Activated CD8-positive, alpha-beta memory T cell treated with anti-CD3 and anti-CD28 coated beads, Interleukin-2, amount 10 ng/mL, durations not matched to agents 7 days and 5 days (primary cell): ENCODE data around the gene GPHN. TPM values are rescaled to one million over a fixed set of nuclear protein-coding genes. Genes with fewer than 3 reads are reported as not detected.

Experiments
- ATAC-seq: fragments of 150-1000 bp; cut with Tn5 transposase; one replicate; pipeline ENCODE4 v1.10.0; 2021; ENCODE audit warnings: moderate library complexity
- CTCF ChIA-PET: fragments of 350-600 bp; sonication (Branson Sonifier 250); formaldehyde crosslinking; loops from one replicate; lab custom pipeline; 2021; ENCODE audit warnings: antibody characterized with exemption; lab: Charles Lee
- DNase-seq: peaks from one replicate; pipeline ENCODE4 v3.0.0-alpha.2; 2020
- H3K27ac Mint-ChIP-seq: one replicate; pipeline ENCODE4 v1.8.0; 2021; ENCODE audit warnings: mild to moderate bottlenecking, mixed read lengths
- H3K27me3 Mint-ChIP-seq: one replicate; pipeline ENCODE4 v1.8.0; 2021; ENCODE audit warnings: mixed read lengths
- H3K36me3 Mint-ChIP-seq: one replicate; pipeline ENCODE4 v1.8.0; 2021; ENCODE audit warnings: mild to moderate bottlenecking, mixed read lengths
- H3K4me1 Mint-ChIP-seq: one replicate; pipeline ENCODE4 v1.8.0; 2021; ENCODE audit warnings: mixed read lengths
- H3K4me3 Mint-ChIP-seq: one replicate; pipeline ENCODE4 v1.8.0; 2021; ENCODE audit warnings: mild to moderate bottlenecking, moderate library complexity, mixed read lengths
- H3K9me3 Mint-ChIP-seq: one replicate; pipeline ENCODE4 v1.8.0; 2022; ENCODE audit warnings: low read depth, mixed read lengths
- total RNA-seq, 2 experiments: library from RNA; stranded (reverse); gene quantifications; one replicate each; pipeline ENCODE4 v1.2.3, GENCODE V29; 2021

GPHN gene
- total RNA-seq, 2 experiments from 2014 or later: 11.9 to 22.5 TPM

DNA sequence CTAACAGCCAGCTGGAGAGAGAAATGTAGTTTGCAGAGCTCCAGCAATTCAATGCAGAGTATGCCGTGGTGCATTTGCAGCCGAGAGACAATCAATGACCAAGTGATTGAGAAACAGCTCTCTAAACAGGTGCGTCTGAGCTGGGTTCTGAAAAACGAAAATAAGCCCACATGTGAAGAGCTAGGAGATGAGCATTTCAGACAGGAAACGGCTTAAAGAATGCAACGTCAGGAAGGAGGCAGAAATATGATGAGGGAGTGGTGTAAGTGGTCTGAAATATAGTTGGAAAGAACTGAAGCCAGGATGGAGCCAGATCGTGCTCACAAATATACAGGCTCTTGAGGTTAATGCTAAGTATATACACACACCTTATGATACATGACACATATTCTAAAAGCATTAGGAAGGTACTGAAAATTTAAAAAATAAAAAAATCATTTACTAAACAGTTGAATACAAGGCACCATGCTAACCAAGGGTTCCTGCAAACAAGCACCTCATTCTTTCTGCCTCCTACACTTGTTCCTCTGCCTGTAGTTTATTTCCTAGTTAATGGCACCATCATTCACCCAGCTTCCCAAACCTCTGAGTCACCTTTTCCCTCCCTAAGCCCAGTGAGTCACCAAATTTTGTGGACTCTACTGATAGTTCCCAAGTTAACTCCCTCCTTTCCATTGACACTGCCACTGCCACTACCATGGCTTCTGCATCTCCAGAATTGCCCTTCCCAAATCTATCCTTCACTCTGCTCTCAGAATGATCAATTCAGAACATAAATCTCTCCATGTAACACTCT is 679.0 kb downstream of the GPHN start:
- CTCF ChIA-PET: interaction anchor here (1.3 kb wide), 1 partner anchor 49 kb away, joined by 4 read pairs; no protein-coding TSS in a partner anchor

DNA sequence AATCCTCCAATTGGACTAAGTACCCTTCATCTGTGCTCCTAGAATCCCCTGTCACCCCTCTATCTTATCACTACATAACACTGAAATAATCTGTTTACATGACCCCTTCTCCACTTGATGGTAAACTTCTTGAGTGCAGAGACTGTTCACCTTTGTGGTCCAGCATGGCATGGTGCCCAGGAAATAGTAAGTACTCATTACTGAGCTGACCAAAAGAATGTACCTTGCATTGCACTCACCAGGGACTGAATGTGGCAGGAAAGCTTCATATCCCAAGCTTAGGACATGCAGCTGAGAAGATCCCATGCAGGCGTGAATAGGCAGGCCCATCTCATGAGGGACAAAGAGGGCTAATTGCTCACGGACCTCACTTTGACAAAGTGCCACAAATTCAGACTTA is 679.9 kb downstream of the GPHN start:
- Mint-ChIP-seq H3K9me3 (no peaks in the 10 kb centered on the region), H3K27ac (no peak overlapping the region), H3K27me3 (no peaks in the 10 kb centered on the region), H3K4me1 (peaks cover 10% of the 10 kb centered on the region), H3K4me3 (no peak overlapping the region), H3K36me3 (no peaks in the 10 kb centered on the region)
- ATAC-seq (no peak), DNase-seq (no peak)
- CTCF ChIA-PET: no interaction called here

More for the DNA sequence above, 679.0 kb downstream of the GPHN start:
- Mint-ChIP-seq H3K9me3 (no peaks in the 10 kb centered on the region), H3K36me3 (no peaks in the 10 kb centered on the region), H3K27ac (no peak overlapping the region), H3K27me3 (no peaks in the 10 kb centered on the region), H3K4me1 (peaks cover 10% of the 10 kb centered on the region), H3K4me3 (no peak overlapping the region)
- no peak for DNase-seq
- no peak for ATAC-seq

DNA sequence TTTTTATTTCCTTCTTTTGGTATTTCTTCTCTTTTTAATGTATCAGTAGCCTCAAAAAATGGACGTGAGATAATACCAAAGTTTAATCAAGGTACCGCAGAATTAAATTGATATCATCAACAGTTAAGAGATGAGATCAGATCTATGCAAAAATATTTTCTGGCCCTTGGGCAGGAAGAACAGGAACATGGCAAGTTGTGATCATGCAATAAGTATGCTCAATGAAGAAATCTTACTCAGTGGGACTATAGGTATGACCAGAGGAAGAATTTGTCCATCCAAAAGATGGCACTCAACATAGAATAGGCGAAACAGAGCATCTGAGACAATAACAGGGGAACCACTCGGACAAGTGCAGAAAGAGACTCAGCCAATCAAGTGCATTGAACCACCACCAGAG is 680.4 kb downstream of the GPHN start:
- Mint-ChIP-seq H3K9me3 (no peaks in the 10 kb centered on the region), H3K27ac (no peak overlapping the region), H3K36me3 (no peaks in the 10 kb centered on the region), H3K4me3 (no peak overlapping the region), H3K4me1 (peaks cover 10% of the 10 kb centered on the region), H3K27me3 (no peaks in the 10 kb centered on the region)
- no peak for DNase-seq
- no peak for ATAC-seq
- CTCF ChIA-PET: no interaction called here

DNA sequence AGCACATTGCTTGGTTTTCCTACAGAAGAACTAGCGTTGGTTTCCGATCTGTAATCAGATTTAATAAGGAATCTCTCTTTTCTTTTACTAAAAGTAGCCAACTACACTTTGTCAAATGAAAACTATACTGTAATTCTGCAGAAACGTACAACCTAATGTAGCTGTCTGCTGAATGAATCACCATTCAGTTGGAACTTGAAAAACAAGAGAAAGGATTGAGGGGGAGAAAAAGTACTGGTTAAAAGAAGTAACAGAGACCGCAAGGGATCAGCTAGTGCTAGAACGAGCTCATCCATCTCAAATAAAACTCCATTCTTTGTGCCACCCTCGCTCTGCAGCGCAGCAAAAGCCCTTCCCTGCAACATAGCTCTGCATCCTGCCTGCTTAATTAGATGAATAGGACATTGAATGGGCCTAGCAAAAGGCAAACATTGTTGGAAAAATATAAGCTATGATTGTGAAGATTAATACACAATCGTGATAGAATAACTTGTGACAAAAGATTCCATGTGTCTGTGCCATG is 683.9 kb downstream of the GPHN start:
- H3K36me3 Mint-ChIP-seq: no peaks in the 10 kb centered on the region
- H3K4me3 Mint-ChIP-seq: no peak overlapping the region
- no peaks in the 10 kb centered on the region for H3K9me3 Mint-ChIP-seq
- peaks cover 11% of the 10 kb centered on the region for H3K4me1 Mint-ChIP-seq
- DNase-seq (no peak), ATAC-seq (no peak)
- H3K27ac Mint-ChIP-seq: no peak overlapping the region
- CTCF ChIA-PET: no interaction called here
- no peaks in the 10 kb centered on the region for H3K27me3 Mint-ChIP-seq

DNA sequence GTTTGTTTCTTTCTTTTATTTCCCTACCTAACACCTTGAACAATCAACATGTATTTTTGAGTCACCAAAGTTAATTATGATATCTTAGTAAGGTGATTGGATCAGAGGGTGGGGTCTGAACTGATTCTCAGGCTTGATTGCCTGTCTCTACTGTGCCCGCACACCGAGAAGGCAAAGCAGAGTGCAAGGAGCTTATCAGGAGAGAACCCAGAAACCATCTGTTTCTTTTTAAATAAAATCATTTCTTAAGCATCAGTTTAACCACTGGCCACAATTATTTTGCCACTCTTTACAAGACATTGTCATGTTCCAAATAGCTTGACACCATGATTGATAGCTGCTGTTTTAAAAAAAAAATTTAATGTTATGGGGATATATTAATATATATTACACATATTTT is 684.4 kb downstream of the GPHN start:
- H3K4me3 Mint-ChIP-seq: no peak overlapping the region
- H3K9me3 Mint-ChIP-seq: no peaks in the 10 kb centered on the region
- H3K27ac Mint-ChIP-seq: no peak overlapping the region
- H3K36me3 Mint-ChIP-seq: no peaks in the 10 kb centered on the region
- peaks cover 16% of the 10 kb centered on the region for H3K4me1 Mint-ChIP-seq
- no peak for DNase-seq
- ATAC-seq: no peak
- CTCF ChIA-PET: no interaction called here
- H3K27me3 Mint-ChIP-seq: no peaks in the 10 kb centered on the region

DNA sequence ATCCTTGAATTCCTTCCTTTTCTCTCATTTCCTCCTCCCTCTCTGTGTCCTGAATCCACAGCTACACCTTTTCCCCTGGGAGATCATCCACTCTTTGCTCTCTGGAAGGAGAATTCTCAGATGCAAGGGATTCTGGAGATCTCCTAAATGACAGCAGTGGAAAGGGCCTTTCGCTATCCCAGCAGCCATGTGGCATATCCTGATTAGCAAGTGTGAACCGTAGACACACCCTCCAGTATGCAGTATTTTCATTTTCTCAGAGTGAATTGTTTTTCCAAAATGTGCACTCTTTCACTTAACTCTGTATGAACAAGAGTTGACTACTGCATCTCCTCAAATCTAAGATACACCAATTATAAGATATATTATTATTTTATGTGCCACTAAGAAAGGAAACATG is 687.3 kb downstream of the GPHN start:
- Mint-ChIP-seq H3K4me1 (peaks cover 12% of the 10 kb centered on the region), H3K36me3 (no peaks in the 10 kb centered on the region), H3K27me3 (peaks cover 2% of the 10 kb centered on the region), H3K4me3 (no peak overlapping the region), H3K27ac (no peak overlapping the region), H3K9me3 (no peaks in the 10 kb centered on the region)
- DNase-seq: no peak
- CTCF ChIA-PET: no interaction called here
- no peak for ATAC-seq

DNA sequence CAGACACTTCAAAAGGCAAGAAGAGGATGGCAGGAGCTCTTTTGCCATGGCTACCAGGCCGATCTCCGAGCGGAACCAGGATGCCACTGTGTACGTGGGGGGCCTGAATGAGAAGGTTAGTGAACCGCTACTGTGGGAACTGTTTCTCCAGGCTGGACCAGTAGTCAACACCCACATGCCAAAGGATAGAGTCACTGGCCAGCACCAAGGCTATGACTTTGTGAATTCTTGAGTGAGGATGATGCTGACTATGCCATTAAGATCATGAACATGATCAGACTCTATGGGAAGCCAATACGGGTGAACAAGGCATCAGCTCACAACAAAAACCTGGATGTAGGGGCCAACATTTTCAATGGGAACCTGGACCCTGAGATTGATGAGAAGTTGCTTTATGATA is 691.1 kb downstream of the GPHN start:
- Mint-ChIP-seq H3K27ac (no peak overlapping the region), H3K36me3 (no peaks in the 10 kb centered on the region), H3K9me3 (no peaks in the 10 kb centered on the region), H3K27me3 (peaks cover 2% of the 10 kb centered on the region), H3K4me1 (peaks cover 12% of the 10 kb centered on the region), H3K4me3 (no peak overlapping the region)
- DNase-seq: no peak
- CTCF ChIA-PET: no interaction called here
- ATAC-seq: no peak

DNA sequence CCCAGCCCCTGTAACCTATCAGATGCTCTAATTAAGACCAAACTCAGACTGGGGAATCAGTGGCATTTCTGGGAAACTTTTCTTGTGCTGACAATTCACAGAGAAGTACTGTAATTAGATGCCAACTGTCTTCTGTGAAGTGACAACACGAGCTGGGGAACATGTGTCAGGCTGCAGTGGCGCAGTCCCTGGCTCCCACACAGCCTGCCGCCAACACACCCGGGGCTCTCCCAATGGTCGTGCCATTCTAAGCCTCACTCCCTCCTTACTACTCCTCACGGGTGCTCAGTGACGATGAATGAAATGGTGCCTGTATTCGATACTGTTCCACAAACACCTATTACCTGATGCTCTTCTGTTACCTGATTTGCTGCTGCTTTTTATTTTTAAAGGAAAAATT is 699.9 kb downstream of the GPHN start:
- Mint-ChIP-seq H3K4me3 (no peak overlapping the region), H3K27me3 (peaks cover 6% of the 10 kb centered on the region), H3K36me3 (no peaks in the 10 kb centered on the region), H3K4me1 (no peaks in the 10 kb centered on the region), H3K27ac (no peak overlapping the region), H3K9me3 (no peaks in the 10 kb centered on the region)
- DNase-seq (no peak), ATAC-seq (no peak)
- CTCF ChIA-PET: no interaction called here

DNA sequence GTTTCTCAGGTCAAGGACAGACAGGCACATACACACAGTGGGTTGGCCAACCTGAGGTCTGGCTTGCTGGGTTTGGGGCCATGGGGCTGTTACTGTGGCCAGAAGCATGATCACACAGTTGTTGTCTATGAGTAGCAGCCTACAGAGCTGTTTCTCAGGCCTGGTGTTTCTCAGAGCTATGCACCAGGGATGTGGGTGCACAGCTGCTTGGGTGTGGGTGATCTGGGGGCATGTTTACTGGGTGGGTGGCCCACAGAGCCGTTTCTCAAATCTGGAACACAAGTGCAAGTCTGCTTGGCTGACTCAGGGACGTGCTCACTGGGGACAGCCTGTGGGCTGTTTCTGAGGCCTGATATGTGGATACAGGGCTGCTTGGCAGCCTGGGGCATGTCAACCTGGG is 710.2 kb downstream of the GPHN start:
- no peaks in the 10 kb centered on the region for H3K9me3 Mint-ChIP-seq
- no peak overlapping the region for H3K27ac Mint-ChIP-seq
- no peaks in the 10 kb centered on the region for H3K4me1 Mint-ChIP-seq
- CTCF ChIA-PET: no interaction called here
- DNase-seq (no peak), ATAC-seq (no peak)
- peaks cover 6% of the 10 kb centered on the region for H3K27me3 Mint-ChIP-seq
- H3K4me3 Mint-ChIP-seq: no peak overlapping the region
- no peaks in the 10 kb centered on the region for H3K36me3 Mint-ChIP-seq

DNA sequence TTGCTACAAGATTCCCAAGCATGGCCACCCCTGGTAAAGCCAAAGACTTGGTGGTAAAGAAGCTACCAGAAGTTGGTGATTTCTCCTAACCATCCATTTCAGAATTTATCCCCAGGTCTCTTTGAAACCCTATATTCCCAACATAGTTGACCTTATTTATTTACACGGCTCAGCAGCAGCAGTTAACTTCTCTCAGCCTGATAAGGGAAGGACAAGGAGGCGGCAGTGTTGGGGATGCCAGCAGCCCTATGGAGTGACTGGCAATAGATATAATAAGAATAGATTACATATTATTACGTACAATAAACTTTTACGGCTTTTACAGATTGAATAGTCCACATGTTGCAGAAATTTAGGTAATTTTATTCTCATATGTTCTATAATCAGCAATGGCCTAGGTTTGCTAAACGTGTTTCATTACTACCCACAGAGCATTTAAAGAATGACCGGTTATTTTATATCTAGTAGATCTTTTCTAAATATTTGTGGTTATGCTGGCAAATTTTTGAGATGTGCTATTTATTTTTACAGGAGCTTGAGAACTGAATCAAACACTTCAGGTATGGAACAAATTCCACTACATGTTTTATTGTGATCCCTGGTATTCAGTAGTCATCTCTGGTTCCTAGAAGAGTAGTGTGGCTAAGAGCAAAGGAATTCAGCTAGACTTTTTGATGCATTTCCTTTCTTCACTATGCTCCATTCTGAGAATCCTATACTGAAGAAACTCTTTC is 713.5 kb downstream of the GPHN start:
- peaks cover 16% of the 10 kb centered on the region for H3K27me3 Mint-ChIP-seq
- ATAC-seq: no peak
- H3K27ac Mint-ChIP-seq: no peak overlapping the region
- H3K9me3 Mint-ChIP-seq: no peaks in the 10 kb centered on the region
- no peak for DNase-seq
- CTCF ChIA-PET: no interaction called here
- H3K4me3 Mint-ChIP-seq: no peak overlapping the region
- no peaks in the 10 kb centered on the region for H3K36me3 Mint-ChIP-seq
- H3K4me1 Mint-ChIP-seq: no peaks in the 10 kb centered on the region

DNA sequence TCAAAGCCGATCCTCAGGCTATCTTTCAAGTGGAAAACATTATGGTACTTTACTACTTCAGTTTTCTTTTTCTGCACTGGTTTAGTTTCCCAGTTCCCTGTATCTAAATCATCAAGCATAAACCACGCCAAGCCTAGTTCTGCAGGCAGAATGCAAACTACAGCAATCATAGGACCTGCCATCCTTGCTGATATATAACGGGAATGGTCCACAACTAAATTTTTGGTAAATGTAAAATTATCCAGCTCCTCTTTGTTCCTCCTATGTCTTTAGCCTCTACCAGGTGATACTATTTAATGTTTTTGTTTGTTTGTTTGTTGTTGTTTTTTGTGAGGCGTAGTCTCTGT is 714.0 kb downstream of the GPHN start:
- Mint-ChIP-seq H3K27me3 (peaks cover 16% of the 10 kb centered on the region), H3K27ac (no peak overlapping the region), H3K4me1 (no peaks in the 10 kb centered on the region), H3K36me3 (no peaks in the 10 kb centered on the region), H3K9me3 (no peaks in the 10 kb centered on the region), H3K4me3 (no peak overlapping the region)
- DNase-seq: no peak
- no peak for ATAC-seq
- CTCF ChIA-PET: no interaction called here

DNA sequence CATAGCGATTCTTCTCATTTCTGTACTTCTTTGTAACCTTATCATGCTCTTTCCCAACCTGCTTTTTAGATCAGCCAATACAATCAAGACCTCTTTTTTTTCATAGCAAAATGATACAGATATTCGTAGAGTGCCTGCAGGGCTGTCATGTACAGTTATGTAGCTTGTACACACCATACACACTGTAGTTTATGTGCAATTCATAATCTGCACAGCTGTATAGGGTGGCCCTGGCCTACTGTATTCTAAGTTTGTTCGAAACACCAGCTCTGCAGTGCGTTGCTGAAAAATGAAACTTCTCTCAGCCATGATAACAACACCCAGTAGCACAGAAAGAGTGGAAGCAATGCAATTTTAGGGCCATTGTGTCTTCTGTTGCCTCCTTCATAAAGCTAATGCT is 717.6 kb downstream of the GPHN start:
- CTCF ChIA-PET: no interaction called here
- Mint-ChIP-seq H3K27ac (no peak overlapping the region), H3K36me3 (no peaks in the 10 kb centered on the region), H3K4me3 (no peak overlapping the region), H3K27me3 (peaks cover 12% of the 10 kb centered on the region), H3K9me3 (no peaks in the 10 kb centered on the region), H3K4me1 (no peaks in the 10 kb centered on the region)
- DNase-seq (no peak), ATAC-seq (no peak)

DNA sequence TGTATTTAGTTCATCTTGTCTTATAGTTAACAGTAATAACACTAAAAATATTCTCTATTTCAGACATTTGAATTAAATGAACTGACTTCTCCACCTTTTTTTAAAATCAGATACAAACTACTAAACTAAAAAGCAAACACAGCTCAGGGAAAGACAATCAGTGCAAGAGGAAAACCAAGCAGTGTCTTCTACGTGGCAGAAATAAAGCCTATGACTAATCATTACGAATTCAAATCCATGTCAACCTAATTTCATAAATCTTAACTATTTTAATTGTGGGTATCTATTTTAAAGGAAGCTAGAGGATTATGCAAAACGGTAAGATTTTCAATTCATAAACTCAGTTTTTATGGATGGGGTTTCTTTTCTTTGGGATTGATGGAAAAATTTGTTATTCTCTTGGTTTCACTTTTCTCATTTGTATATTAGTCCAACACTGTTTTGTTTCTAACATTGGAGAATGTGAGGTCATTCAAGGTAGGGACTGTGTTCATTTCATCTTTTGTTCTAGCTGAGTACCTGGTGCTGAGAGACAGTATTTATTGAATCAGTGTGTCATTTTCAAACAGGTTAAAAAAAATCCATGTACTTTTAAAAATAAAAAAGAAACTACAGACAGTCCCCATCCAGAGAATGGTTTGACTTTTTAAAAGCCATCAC is 720.5 kb downstream of the GPHN start:
- Mint-ChIP-seq H3K4me1 (peaks cover 5% of the 10 kb centered on the region), H3K27ac (no peak overlapping the region), H3K27me3 (peaks cover 10% of the 10 kb centered on the region), H3K9me3 (no peaks in the 10 kb centered on the region), H3K4me3 (no peak overlapping the region), H3K36me3 (no peaks in the 10 kb centered on the region)
- CTCF ChIA-PET: interaction anchor here (1.8 kb wide), 1 partner anchor 57 kb away, joined by 5 read pairs; no protein-coding TSS in a partner anchor
- ATAC-seq: no peak
- DNase-seq: no peak
